ENCODE results near the gene PRTFDC1.

DNA sequence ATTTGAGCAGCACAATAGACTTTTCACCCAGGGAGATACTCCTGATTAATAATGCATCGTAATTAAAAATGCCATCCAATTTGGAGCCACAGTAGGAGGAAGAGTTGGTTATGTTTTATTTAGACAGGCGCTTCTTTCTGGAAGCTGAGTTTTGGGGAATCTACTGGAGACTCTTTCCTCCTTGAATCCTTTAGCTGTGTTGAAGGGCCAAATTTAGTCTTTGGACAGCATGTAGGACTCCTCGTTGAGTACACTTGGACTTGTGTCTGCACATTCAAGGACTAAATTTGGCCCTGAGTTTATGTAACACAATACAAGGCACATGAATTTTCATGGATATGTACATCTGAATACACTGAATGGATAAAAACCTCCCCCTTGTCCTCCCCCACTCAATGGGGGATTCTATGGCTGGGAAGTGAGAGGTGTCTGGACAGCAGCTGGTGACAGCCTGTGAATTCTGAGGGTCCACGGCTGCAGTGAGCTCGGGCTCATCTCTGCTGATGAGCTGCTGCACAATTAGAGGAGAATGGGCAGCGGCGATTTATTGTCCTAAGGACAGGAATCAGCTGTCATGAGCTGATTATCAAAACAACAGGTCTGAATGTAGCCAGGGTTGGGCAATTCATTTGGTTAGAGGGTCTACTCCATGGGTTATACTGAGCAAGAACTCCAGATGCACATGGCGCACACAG lies 95.2 kb downstream of the PRTFDC1 start:
- TF ChIP-seq TAF1 (IDR thresholded peaks at IDR 0.05; ENCODE audit: low read depth, low read length) (no peak), POLR2A (IDR thresholded peaks at IDR 0.05; ENCODE audit: low read depth, low read length) (no peak), POLR2AphosphoS5 (IDR thresholded peaks at IDR 0.05; ENCODE audit: low read depth, low read length) (no peak), POU2F2 (IDR thresholded peaks at IDR 0.05; ENCODE audit: low read depth, low read length) (no peak), PAX5 (IDR thresholded peaks at IDR 0.05; ENCODE audit: insufficient read depth, low read length, severe bottlenecking) (no peak), SPI1 (IDR thresholded peaks at IDR 0.05; ENCODE audit: low read depth, low read length) (no peak)
